ENCODE results near the gene ANKRA2.

Gene ANKRA2

GRCh38 chr5:73565139-73565968 lies at the start of gene ANKRA2, which contains the start of gene UTP15:
Gene ANKRA2, minus strand, starts transcription at chr5:73565639. Its CDS starts 2,758 bp downstream, at chr5:73562881.
Gene UTP15, plus strand, starts transcription at chr5:73565743. Its CDS starts 1,602 bp downstream, at chr5:73567345.
- DNase-seq (ENCODE audit: low read depth in 2 of 2): peak; percentile 97 to 99

- DNase-seq (ENCODE audit: low read depth in 2 of 2): no peak
Measured at GRCh38 chr5:73615085-73615484, 49.6 kb upstream of the ANKRA2 start.

- no peak for DNase-seq (ENCODE audit: low read depth in 2 of 2)
Measured at GRCh38 chr5:73612799-73613198, 47.4 kb upstream of the ANKRA2 start.

GRCh38 chr5:73607228-73607627 lies 41.8 kb upstream of the ANKRA2 start:
- DNase-seq (ENCODE audit: low read depth in 2 of 2): no peak

- DNase-seq (ENCODE audit: low read depth in 2 of 2): no peak
Measured at GRCh38 chr5:73606206-73606753, 40.8 kb upstream of the ANKRA2 start.

GRCh38 chr5:73605223-73606087 lies 40.0 kb upstream of the ANKRA2 start:
- no peak for DNase-seq (ENCODE audit: low read depth in 2 of 2)

GRCh38 chr5:73603998-73604397 lies 38.6 kb upstream of the ANKRA2 start:
- DNase-seq (ENCODE audit: low read depth in 2 of 2): no peak

- no peak for DNase-seq (ENCODE audit: low read depth in 2 of 2)
Measured at GRCh38 chr5:73599380-73599779, 33.9 kb upstream of the ANKRA2 start.

- no peak for DNase-seq (ENCODE audit: low read depth in 2 of 2)
Measured at GRCh38 chr5:73596705-73597328, 31.4 kb upstream of the ANKRA2 start.

- DNase-seq (ENCODE audit: low read depth in 2 of 2): no peak
Measured at GRCh38 chr5:73592551-73592950, 27.1 kb upstream of the ANKRA2 start.

GRCh38 chr5:73591698-73592501 lies 26.5 kb upstream of the ANKRA2 start:
- DNase-seq (ENCODE audit: low read depth in 2 of 2): no peak

GRCh38 chr5:73591102-73591695 lies 25.8 kb upstream of the ANKRA2 start:
- DNase-seq (ENCODE audit: low read depth in 2 of 2): peak in 1 of 2 donors; percentile 65

GRCh38 chr5:73587923-73588322 lies 22.5 kb upstream of the ANKRA2 start:
- DNase-seq (ENCODE audit: low read depth in 2 of 2): no peak

- DNase-seq (ENCODE audit: low read depth in 2 of 2): no peak
Measured at GRCh38 chr5:73582285-73583145, 17.1 kb upstream of the ANKRA2 start.

- no peak for DNase-seq (ENCODE audit: low read depth in 2 of 2)
Measured at GRCh38 chr5:73565969-73566547, 619 bp upstream of the ANKRA2 start.

GRCh38 chr5:73564675-73565074 lies 764 bp downstream of the ANKRA2 start:
- DNase-seq (ENCODE audit: low read depth in 2 of 2): no peak

GRCh38 chr5:73564018-73564417 lies 1.4 kb downstream of the ANKRA2 start:
- no peak for DNase-seq (ENCODE audit: low read depth in 2 of 2)

- DNase-seq (ENCODE audit: low read depth in 2 of 2): no peak
Measured at GRCh38 chr5:73558950-73559349, 6.5 kb downstream of the ANKRA2 start.

GRCh38 chr5:73552642-73553041 lies 12.8 kb downstream of the ANKRA2 start:
- DNase-seq (ENCODE audit: low read depth in 2 of 2): no peak
